GM20000 (cell line): ENCODE measurements around the gene OR10V1.

Experiments
- DNase-seq: peaks from one replicate; pipeline ENCODE4 v3.0.0; 2012; ENCODE audit warnings: low spot score
- TF ChIP-seq, protein P1 (sequence below): IDR thresholded peaks from 2 replicates; pipeline ENCODE4 v1.5.1; 2012; ENCODE audit warnings: mild to moderate bottlenecking, control low read depth; ENCODE audit errors: extremely low read depth, missing control alignments

OR10V1 gene

DNA sequence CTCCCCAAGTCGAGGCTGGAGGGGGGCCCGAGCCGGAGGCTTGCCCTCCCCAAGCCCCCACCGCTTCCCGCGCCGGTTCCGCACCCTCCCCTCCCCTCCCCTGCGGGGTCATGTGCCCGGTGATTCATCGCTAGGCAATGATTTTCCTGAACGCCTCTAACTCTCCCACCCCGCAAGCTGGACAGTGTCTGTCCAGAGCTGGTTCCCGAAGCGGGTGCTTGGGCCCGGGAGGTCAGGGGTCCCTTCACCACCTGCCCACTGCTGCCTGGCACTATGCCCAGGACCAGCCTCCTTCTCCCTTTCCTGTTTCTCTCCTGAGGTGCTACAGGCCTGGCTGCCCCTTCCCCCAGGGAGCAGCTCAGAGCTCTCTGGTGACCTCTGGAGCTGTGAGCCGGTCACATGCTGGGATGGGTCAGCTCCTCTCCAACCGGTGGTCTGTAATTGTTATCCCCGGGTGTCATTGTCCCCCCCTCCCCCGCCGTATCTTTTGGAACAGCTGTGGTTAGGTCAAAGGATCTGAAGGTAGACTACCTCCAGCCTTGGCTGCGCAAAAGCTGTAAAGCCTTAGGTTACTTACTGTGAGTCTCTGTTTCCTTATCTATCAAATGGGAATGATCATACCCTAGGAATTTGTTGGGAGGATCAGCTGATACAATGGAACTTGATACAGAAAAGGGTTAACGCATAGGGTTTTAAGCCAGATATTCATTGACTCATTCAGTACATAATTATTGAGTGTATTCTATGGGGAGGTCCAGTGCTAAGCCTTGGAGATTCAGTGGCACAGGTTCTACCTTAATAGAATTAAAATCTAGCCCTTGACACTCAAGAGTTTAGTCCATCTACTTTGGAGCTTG lies 42.3 kb upstream of the OR10V1 start:
- TF ChIP-seq, protein P1, sequence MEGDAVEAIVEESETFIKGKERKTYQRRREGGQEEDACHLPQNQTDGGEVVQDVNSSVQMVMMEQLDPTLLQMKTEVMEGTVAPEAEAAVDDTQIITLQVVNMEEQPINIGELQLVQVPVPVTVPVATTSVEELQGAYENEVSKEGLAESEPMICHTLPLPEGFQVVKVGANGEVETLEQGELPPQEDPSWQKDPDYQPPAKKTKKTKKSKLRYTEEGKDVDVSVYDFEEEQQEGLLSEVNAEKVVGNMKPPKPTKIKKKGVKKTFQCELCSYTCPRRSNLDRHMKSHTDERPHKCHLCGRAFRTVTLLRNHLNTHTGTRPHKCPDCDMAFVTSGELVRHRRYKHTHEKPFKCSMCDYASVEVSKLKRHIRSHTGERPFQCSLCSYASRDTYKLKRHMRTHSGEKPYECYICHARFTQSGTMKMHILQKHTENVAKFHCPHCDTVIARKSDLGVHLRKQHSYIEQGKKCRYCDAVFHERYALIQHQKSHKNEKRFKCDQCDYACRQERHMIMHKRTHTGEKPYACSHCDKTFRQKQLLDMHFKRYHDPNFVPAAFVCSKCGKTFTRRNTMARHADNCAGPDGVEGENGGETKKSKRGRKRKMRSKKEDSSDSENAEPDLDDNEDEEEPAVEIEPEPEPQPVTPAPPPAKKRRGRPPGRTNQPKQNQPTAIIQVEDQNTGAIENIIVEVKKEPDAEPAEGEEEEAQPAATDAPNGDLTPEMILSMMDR, result no peak
- no peak for DNase-seq

DNA sequence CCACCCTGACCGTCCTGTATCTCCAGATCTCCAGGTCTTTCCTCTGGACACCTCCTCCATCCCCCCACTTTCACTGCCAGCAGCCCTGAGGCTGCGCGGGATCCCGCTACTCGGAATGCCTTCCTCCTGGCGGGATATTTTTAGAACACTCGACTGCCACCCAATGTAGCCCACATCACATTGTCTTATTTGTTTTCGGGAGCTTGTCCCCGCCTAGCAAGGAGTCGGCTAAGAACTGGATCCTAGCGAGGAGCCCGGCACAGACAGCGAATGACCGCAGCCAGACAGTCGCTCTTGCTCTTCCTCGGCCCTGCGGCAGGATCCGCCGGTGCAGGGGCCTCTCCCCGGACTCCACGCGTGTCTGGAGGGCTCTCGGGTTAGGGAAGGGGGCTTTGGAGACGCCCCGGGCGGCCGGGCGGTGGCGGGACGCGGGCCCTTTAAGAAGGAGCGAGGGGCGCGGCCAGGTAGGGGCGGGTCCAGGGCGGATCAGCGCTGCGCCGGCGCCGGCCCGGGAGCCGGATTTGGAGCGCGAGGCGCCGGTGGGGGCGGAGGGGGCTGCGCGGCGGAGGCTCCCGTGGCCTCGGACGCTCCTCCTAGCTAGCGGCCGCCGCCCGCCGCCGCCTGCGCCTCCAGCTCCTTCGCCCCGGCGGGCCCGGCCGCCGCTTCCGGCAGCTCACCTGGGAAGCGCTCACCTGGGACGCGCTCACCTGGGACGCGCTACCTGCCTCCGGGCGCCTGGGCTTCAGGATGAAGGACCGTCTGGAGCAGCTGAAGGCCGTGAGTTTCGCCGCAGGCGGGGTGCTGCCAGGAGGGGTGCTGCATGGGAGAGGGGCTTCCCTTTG lies 41.4 kb upstream of the OR10V1 start, which contains the start of gene STX3:
Gene STX3 (plus strand): TSS at position 518 of the 842 bp plus-strand sequence. CDS start 230 bp downstream, at position 748.
- peak; percentile 87 for DNase-seq

DNA sequence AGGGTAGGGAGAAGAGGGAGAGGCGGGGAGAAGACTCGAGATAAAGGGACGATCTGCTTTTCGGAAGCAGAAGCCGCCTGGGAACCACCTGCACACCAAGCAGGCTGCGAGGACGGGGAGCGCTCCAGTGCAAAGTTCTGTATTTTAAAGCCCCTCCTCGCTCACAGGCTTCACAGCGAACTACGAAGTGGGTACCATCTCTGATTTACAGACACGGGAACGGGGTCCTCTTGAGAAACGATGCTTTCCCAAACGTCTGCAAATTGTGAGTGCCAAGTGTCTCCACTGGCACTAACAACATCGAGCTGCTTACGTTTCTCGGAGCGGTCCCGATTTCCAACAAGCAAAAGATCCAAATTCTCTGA lies 40.8 kb upstream of the OR10V1 start:
- TF ChIP-seq, protein P1, result no peak
- DNase-seq, result peak; percentile 59

More for the DNA sequence above, 41.4 kb upstream of the OR10V1 start, which contains the start of gene STX3:
- TF ChIP-seq, protein P1, result no peak

DNA sequence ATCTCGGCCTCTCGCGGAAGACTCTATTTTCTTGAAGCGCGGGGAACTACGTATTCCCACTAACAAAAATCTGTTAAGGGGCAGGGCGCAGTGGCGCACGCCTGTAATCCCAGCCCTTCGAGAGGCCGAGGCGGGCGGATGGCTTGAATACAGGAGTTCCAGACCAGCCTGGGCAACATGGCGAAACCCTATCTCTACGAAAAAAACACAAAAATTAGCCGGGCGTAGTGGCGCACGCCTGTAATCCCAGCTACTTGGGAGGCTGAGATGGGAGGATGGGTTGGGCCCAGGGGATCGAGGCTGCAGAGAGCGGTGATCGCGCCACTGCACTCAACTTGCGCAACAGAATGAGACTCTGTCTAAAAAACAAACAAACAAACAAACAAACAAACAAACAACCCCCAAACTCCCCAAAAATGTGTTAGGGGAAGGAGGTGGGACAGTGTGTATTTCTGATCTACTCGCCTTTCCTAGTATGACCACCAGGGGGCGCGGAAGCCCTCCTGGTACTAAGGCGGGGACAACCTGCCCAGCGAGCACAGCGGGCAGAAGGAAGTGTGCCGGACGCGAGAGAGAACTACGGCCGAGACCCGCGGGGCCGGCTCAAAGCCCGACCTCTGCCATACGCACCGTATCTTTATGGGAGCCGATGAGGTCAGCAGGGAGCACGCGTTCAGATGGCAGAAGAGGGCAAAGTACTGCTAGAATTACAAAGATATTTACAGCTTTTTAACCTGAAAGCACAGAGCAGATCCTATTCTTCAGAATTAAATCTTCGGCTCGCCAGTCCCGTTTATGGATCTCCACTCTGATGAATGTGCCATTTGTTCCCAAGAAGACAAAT lies 40.2 kb upstream of the OR10V1 start:
- TF ChIP-seq, protein P1, result peak; percentile 59
- peak; percentile 92 for DNase-seq

DNA sequence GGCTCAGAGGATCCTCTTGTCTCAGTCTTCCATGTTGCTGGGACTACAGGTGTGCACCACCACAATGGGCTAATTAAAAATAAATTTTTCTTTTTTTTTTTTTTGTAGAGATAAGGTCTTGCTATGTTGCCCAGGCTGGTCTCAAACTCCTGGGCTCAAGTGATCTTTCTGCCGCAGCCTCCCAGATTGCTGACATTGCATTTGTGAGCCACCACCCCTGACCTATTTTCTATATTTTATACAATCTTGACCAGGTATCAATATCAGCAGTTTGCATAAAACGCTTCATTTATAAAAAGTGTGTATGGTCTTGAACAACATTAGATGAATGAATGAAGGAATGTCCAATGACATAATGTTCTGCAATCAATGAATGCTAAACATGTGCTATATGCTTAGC lies 32.5 kb upstream of the OR10V1 start:
- no peak for DNase-seq
- TF ChIP-seq, protein P1, result no peak

DNA sequence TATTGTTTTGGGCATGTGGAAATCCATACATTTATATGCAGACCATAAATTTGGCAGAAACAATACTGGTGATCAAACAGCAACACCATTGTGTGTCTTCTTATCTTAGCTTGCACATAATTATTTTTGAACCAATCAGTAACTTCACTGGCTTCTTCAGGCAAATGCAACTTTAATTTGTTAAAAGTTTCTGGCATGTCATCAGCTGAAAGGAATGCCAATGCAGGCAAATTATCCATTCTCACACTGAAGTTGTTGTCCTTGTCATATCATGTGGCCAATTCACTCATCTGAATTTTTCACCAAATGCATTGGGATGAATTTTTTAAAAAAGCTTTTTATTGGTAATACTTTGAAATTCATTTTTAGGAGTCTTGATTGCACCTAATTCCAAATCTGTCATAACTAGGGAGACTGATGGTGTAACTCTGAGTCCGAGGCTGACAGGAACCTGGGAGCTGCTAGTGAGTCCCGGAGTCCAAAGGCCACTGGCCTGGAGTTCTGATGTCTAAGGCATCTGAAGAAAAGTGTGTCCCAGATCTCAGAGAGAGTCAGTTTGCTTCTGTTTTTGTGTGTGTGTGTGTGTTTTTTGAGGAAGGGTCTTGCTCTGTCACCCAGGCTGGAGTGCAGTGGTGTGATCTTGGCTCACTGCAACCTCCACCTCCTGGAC lies 17.4 kb upstream of the OR10V1 start:
- TF ChIP-seq, protein P1, result no peak
- DNase-seq, result no peak
